ENCODE results near the gene KAT14.
"Not testable (repeated sequence)": the region's sequence is repeated elsewhere in the genome, so short reads cannot be mapped to it uniquely, and the experiment has no call there.

Gene KAT14

DNA sequence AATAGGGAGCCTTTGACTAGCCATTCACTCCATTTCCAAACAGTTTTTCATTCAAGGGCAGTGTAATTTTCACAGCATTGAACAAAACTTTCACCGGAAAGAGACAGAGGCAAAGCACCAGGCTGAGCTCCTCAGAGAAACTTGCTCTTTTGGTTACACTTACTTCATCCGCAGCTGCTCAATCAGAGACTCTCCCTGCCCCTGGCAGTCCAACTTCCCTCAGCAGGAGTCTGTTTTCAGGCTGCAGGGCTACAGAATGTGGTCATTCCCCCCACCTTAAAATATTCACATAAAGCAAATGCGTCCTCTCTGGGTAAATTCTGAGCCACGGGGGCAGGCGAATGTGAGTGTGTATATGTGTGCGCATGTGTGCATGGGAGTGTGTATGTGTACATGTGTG, 80.6 kb downstream of the KAT14 start:
- no peak for DNase-seq (ENCODE audit: low spot score)

DNA sequence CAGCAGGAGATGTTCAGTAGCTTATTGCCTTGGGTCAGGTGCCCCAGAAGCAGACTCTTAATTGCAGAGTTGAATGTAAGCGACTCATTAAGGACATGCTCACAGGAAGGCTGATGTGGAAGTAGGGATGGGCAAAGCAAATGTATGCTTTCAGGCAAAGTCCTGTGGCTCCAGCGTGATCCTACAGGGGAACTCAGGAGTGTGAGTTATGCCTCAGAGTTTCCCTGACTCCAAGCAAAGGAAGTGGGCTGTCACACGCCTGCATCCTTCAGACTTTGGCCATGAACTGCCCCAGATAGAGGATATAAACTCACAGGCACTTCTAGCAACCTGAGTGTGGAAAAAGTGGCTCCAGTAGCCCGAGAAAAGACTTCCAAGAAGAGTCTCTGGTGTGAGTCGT, 85.7 kb downstream of the KAT14 start:
- no peak for DNase-seq (ENCODE audit: low spot score)

GRCh38 chr20:18224968-18225568, 87.4 kb downstream of the KAT14 start:
- DNase-seq (ENCODE audit: low spot score): no peak

DNA sequence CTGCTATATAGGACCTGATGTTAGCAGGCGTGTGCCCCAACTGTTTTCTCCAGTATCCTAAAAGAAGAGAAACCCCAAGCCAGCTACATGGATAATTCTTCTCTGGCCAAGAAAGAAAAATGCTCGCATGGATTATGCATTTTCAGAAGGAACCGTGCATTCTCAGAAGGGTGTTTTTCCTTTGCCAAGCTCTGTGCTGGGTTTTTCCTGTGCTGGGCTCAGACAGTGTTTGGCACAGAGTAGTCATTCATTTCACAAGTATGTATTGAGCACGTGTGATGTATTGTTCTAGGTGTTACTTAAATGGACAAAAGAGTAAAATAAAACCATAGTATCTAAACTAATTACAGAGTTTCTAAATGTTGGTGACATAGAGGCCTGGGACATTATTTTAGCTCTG, 88.0 kb downstream of the KAT14 start:
- DNase-seq (ENCODE audit: low spot score): no peak

DNA sequence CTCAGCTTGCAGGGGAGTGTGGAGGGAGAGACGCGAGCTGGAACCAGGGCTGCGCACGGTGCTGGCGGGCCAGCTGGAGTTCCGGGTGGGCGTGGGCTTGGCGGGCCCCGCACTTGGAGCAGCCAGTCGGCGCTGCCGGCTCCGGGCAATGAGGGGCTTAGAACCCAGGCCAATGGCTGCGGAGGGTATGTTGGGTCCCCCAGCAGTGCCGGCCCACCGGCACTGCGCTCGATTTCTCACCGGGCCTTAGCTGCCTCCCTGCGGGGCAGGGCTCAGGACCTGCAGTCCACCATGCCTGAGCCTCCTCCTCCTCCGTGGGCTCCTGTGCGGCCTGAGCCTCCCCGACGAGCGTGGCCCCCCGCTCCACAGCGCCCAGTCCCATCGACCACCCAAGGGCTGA, 89.1 kb downstream of the KAT14 start:
- DNase-seq (ENCODE audit: low spot score): not testable (repeated sequence)

DNA sequence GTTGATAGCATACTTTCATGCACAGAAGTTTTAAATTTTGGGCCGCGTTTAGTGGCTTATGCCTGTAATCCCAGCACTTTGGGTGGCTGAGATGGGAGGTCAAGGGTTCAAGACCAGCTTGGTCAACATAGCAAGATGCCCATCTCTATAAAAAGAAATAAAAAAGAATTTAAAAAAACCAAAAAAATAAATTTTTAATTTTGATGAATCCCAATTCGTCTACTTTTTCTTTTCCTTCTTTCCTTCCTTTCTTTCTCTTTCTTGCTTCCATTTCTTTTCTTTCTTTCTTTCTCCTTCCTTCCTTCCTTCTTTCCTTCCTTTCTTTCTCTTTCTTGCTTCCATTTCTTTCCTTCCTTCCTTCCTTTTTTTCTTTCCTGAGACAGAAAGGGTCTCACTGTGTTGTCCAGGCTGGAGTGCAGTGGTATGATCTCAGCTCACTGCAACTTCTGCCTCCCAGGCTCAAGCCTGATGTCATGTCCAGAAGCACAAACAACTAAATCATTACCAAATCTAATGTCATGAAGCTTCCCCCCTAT, 95.8 kb downstream of the KAT14 start:
- DNase-seq (ENCODE audit: low spot score): no peak

All from D341Med (cell line).